ENCODE results near the gene CD8B.
A peak's percentile ranks its signal among the peaks of the same experiment; 100 is the strongest.
"Not testable (repeated sequence)": the region's sequence is repeated elsewhere in the genome, so short reads cannot be mapped to it uniquely, and the experiment has no call there.

CD8B gene

GRCh38 chr2:86861628-86862379 lies at the start of gene CD8B:
Gene CD8B (minus strand): TSS chr2:86861886. CDS start chr2:86861865, 21 bp downstream.
- peak; percentile 17 for DNase-seq

DNA sequence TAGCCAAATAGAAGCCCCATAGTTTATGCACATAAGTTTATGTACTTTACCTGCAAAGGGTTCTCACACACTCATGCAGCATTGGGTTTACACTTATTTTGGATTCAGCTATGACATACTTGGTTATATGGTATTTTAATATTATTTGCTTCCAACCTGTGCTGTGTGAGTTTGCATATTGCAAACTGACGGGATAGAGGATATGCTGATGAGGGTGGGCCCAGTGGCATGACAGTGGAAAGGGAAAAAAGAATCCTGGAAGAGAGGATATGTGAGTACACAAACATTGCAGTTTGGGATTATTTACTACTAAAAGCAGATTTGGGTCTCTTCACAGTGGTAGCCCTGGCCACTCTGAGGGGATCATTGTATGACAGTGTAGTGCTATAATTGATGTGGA lies 44.2 kb upstream of the CD8B start:
- DNase-seq: not testable (repeated sequence)

GRCh38 chr2:86900687-86901086 lies 39.0 kb upstream of the CD8B start:
- not testable (repeated sequence) for DNase-seq

DNA sequence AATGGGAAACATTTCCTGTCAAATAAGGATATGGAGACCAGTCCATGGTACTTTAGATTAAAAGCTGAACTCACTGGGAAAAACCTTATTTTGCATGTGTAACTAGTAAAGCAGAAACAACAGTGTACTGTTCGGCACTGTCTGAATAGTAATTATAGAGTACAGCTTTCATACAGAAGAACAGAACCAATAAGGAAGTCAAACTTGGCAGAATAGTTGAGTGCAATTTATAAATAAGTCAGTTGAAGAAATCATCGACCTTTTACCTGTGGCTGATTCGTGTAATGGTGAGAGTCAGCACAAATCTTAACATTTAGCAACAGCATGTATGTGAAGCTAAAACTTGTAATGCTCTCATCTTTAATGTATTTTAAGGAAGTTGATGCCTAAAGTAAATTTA lies 24.3 kb upstream of the CD8B start:
- not testable (repeated sequence) for DNase-seq

DNA sequence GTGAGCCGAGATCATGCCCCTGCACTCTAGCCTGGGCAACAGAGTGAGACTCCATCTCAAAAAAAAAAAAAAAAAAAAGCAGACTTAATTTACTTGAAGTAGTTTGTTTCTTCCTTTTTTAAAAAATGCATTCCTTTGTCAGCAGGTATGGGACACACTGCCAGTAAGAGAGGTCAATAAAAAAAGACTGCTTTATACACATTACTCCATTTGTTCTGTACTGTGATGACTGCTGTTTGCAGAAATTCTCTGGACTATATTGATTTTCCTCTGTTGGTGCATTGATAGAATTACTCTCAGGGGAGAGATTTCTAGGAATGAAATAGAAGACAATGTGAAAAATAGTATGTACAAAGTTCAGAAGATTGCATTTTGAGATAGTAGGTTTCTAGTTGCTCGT lies 21.2 kb upstream of the CD8B start:
- not testable (repeated sequence) for DNase-seq

GRCh38 chr2:86882118-86882665 lies 20.5 kb upstream of the CD8B start:
- DNase-seq: not testable (repeated sequence)

GRCh38 chr2:86878986-86879385 lies 17.3 kb upstream of the CD8B start:
- not testable (repeated sequence) for DNase-seq

DNA sequence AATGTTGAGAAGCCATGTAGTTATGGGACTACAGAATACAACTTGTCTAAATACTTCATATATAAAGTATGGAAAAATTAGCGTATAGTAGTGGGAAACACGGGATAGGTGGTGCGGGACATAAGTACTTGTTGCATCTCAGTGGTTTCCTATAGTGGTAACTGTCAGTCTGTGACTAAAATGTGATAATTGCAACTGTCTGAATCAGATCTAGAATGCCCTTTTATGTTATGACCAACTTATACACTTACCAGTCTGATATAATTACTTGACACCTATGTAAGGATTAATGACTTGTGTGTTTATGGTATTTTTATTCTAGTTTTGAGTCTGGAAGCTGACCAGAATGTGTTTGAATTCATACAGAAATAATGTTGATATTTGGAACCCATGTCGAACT lies 9.3 kb upstream of the CD8B start:
- not testable (repeated sequence) for DNase-seq

GRCh38 chr2:86868895-86869468 lies 7.3 kb upstream of the CD8B start:
- DNase-seq: not testable (repeated sequence)

- not testable (repeated sequence) for DNase-seq
Measured at GRCh38 chr2:86862380-86862703, 656 bp upstream of the CD8B start.

- DNase-seq: not testable (repeated sequence)
Measured at GRCh38 chr2:86861175-86861574, 511 bp downstream of the CD8B start.

DNA sequence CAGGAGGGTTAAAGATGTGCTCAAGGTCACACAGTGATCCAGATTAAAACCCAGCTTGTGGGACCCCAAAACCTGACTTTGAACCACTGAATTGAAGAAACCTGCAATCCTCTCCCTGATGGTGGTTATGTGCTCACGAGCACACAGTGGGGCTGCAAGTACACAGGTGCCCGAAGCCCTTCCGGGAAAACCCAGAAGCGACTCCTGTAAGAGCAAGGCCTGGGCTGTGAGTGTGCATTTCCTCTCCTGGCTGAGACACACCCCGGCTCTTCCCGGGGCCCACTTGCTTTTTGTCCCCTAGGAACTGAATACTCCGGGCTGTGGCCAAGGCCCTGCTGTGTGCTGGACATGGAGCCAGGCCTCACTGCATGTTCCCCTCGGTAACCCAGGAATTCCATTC lies 1.1 kb downstream of the CD8B start:
- not testable (repeated sequence) for DNase-seq

DNA sequence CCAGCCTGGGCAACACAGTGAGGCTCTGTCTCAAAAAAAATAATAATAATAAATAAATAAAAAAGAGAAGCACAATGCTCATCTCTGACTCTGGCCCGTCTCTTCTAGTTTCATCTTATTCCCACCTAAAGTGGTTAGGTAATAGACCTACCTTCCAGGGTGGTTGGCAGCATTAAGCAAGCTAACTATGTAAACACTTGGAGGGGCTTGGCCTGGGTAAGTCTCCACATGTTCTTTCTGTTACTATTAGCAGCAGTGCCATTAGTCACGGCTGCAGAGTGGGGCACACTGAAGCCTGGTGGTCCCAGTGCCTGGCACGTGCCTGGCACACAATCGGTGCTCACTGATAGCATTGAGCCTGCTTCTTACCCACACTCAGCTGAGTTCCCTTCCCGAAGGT lies 4.0 kb downstream of the CD8B start:
- DNase-seq: not testable (repeated sequence)

GRCh38 chr2:86856498-86856897 lies 5.2 kb downstream of the CD8B start:
- DNase-seq: not testable (repeated sequence)

GRCh38 chr2:86855981-86856380 lies 5.7 kb downstream of the CD8B start:
- DNase-seq: not testable (repeated sequence)

- DNase-seq: not testable (repeated sequence)
Measured at GRCh38 chr2:86851581-86851980, 10.1 kb downstream of the CD8B start.

- DNase-seq: not testable (repeated sequence)
Measured at GRCh38 chr2:86842607-86843234, 19.0 kb downstream of the CD8B start.

GRCh38 chr2:86841330-86841729 lies 20.4 kb downstream of the CD8B start:
- not testable (repeated sequence) for DNase-seq

GRCh38 chr2:86839871-86840548 lies 21.7 kb downstream of the CD8B start:
- not testable (repeated sequence) for DNase-seq

DNA sequence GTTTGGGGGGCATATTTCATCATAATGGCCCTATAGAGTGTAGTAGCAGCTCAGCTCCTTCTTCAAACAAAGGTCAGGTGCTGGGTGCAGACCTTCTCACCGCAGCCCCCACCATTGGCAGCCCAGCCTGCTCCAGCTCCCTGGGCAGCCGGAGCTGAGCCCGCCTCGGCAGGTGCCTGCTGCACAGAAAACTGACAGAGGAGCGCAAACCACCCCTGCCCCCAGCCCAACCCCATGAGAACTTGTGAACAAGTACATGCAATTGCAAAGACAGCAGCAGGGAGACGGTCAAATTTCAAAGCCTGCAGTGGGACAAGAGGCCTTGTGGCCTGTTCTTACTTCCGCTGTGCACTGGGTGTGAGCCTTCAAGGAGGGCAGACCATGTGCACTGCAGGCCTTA lies 22.2 kb downstream of the CD8B start:
- DNase-seq: not testable (repeated sequence)

DNA sequence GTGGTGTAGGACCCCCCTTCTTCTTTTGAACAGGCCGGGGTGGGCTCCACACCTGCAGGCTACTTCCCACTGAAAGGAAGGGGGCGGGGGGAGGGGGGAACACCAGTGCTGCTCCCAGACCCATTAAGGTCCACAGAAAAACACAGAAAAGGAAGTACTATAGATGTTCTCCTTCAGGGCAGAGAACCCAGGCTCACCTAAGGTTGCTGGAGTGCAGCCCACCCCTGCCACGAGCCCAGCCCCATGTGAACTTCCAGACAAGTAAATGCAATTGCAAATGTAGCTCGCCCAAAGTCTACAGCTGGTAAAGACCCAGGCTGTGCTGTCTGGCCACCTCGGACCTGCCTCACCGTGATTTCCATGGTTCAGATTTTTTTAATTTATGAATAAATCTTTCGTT lies 24.0 kb downstream of the CD8B start:
- not testable (repeated sequence) for DNase-seq

DNA sequence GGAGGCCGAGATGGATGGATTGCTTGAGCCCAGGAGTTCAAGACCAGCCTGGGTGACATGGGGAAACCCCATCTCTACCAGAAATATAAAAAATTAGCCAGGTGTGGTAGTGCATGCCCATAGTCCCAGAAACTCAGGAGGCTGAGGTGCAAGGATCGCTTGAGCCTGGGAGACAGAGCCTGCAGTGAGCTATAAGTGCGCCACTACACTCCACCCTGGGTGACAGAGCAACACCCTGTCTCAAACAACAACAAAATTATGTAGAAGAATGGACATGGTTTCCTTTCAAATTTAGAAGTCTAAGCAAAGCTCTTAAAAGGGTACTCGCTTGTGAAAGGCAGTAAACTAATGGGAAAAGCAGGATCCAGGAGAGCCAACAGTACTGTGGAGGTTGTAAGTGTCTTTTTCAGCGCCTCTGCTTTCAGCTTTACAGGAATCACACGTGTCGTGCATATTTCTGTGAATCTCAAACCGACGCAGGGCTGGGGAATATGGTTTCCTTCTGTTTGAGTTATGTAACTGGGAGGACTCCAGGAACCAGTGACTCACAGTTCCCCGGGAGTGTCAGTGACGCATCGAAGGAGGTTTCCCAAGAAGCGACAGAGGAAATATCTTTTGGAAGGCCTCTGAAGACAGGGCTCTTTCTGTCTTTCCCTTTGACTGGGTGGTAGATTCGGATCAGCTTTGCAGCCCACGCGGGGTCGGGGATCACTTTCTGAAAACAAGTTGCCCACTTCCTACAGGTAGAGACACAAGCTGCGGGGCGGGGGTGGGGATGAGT lies 24.6 kb downstream of the CD8B start:
- DNase-seq: not testable (repeated sequence)
